Lower leg skin (tissue), 4 donors: ENCODE data around the gene HIGD1C. TPM values are rescaled to one million over a fixed set of nuclear protein-coding genes. Genes with fewer than 3 reads are reported as not detected.

Source experiments
- DNase-seq, 2 donors: peaks; one replicate each; pipeline ENCODE4 v3.0.0-alpha.2; 2019; ENCODE audit warnings: low spot score in 2 of 2
- H3K4me3 ChIP-seq: fragments of 200-600 bp; sonication (generic); 2 replicates; pipeline ENCODE4 v1.5.1; 2017; ENCODE audit warnings: mild to moderate bottlenecking, low read depth; ENCODE audit not compliant: poor library complexity, severe bottlenecking
- POLR2A ChIP-seq, 2 donors: fragments of 450-650 bp; IDR thresholded peaks; one replicate each; pipeline ENCODE4 v1.6.1; 2016 to 2017; ENCODE audit warnings: antibody characterized with exemption in 2 of 2, mild to moderate bottlenecking in 1 of 2, moderate library complexity in 1 of 2
- WGBS, 2 donors: methylation state at CpG; one replicate each; pipeline ENCODE4 v1.1.5; 2018; 5-methylcytosine and 5-hydroxymethylcytosine counted together
- intact Hi-C: fragments of 100-400 bp; cut with DNase I; formaldehyde crosslinking; loops from one replicate; pipeline ENCODE4 v1.15.0; 2023; ENCODE audit warnings: low total_unique reads
- total RNA-seq, 4 donors: library from RNA; depleted of rRNA; stranded (reverse); fragments of >200 nt; gene quantifications; one replicate each; pipeline ENCODE4 v1.1.0, GENCODE V29; 2016
- TF ChIP-seq, protein P1 (sequence below), 3 donors: fragments of 450-650 bp; IDR thresholded peaks; one replicate each; pipeline ENCODE4 v1.5.1; 2016; ENCODE audit warnings: antibody characterized with exemption in 3 of 3, mild to moderate bottlenecking in 3 of 3, moderate library complexity in 2 of 3

Gene HIGD1C
- total RNA-seq, 4 donors from 2014 or later = not detected

- H3K4me3 ChIP-seq = no peak overlapping the region
- WGBS, 2 donors = 42 to 47% methylated on average over 6 of the region's 6 CpGs
- intact Hi-C loops = no loop called here
- TF ChIP-seq POLR2A (IDR thresholded peaks at IDR 0.05) = no peak
- TF ChIP-seq, protein P1, sequence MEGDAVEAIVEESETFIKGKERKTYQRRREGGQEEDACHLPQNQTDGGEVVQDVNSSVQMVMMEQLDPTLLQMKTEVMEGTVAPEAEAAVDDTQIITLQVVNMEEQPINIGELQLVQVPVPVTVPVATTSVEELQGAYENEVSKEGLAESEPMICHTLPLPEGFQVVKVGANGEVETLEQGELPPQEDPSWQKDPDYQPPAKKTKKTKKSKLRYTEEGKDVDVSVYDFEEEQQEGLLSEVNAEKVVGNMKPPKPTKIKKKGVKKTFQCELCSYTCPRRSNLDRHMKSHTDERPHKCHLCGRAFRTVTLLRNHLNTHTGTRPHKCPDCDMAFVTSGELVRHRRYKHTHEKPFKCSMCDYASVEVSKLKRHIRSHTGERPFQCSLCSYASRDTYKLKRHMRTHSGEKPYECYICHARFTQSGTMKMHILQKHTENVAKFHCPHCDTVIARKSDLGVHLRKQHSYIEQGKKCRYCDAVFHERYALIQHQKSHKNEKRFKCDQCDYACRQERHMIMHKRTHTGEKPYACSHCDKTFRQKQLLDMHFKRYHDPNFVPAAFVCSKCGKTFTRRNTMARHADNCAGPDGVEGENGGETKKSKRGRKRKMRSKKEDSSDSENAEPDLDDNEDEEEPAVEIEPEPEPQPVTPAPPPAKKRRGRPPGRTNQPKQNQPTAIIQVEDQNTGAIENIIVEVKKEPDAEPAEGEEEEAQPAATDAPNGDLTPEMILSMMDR (IDR thresholded peaks at IDR 0.05) = no peak
- DNase-seq = no peak
These were observed 17.1 kb upstream of the HIGD1C start for GRCh38 chr12:50934981-50935807.

DNA sequence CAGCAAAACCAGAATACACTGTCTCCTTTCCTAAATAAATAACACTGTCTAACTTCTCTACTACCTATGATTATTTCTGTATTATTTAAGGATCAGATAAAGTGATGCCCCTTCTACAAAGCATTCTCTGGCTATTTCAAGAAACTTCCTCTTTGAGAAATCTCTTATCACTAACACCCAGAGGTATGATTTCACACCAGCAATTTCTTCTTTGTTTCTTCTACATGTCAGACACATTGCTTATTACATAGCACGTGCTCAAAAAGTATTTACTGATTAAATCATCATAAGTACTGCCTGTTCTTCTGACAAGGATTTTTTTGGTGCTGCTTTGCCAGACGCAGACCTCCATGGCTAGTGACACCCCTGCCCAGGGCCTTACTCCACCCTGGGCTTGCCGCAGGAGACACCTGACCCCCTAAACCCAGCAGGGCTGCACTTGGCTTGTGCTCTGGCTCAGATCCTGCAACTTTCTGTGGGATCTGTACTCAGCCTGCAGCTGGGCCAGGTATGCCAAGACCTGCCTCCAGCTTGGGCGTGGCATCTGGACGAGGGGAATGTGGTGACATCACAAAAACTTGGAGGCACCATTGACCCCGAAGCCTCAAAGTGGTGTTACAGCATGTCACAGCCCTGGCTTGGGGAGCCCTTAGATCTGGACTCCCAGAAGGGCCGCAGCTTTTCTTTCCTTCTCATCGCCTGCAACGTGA is 15.4 kb upstream of the HIGD1C start:
- intact Hi-C loops = no loop called here
- DNase-seq = no peak
- WGBS, 2 donors = 61 to 71% methylated on average over 9 of the region's 9 CpGs
- TF ChIP-seq, protein P1 (IDR thresholded peaks at IDR 0.05) = no peak
- TF ChIP-seq POLR2A (IDR thresholded peaks at IDR 0.05) = no peak
- H3K4me3 ChIP-seq = no peak overlapping the region

DNA sequence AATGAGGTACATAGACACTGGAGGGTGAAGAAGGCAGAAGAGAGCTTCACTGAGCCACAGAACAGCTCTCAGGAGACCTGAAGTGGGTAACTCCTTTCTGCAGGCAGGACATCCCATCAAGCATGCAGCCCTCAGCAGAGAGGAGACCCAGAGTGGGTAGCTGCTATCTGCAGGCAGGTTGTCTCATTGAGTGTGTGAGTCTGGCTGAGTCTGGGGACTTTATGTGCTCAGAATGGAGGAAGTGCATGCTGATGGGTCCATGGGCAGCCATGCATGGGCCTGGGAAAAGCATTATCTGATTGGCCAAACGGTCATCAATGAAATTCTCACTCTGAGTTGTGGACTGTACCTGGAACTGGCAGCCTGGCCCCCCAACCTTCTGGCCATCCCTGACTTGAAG is 14.7 kb upstream of the HIGD1C start:
- no peak overlapping the region for H3K4me3 ChIP-seq
- no peak for DNase-seq
- TF ChIP-seq POLR2A (IDR thresholded peaks at IDR 0.05) = no peak
- TF ChIP-seq, protein P1 (IDR thresholded peaks at IDR 0.05) = no peak
- WGBS, 2 donors = 100% methylated on average over 1 of the region's 1 CpG
- intact Hi-C loops = no loop called here

GRCh38 chr12:50947933-50948626 is 4.3 kb upstream of the HIGD1C start:
- TF ChIP-seq POLR2A (IDR thresholded peaks at IDR 0.05) = no peak
- TF ChIP-seq, protein P1 (IDR thresholded peaks at IDR 0.05) = no peak
- WGBS, 2 donors = 90 to 92% methylated on average over 3 of the region's 3 CpGs
- no peak overlapping the region for H3K4me3 ChIP-seq
- DNase-seq = no peak
- intact Hi-C loops = no loop called here

DNA sequence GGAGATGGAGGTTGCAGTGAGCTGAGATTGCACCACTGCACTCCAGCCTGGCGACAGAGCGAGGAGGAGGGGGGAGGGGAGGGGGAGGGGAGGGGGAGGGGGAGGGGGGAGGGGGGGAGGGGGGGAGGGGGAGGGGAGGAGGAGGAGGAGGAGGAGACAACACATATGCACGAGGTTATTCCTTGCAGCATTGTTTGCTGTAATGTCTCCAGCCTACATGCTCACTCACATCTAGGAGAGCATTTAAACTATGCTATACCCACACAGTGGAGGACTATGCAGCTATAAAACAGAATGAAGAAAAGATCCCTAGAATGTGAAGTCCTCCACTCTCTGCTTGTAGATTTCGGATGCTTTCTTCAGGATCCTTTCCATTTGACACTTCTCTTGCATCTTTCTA is 3.5 kb upstream of the HIGD1C start:
- intact Hi-C loops = no loop called here
- no peak for TF ChIP-seq POLR2A (IDR thresholded peaks at IDR 0.05)
- TF ChIP-seq, protein P1 (IDR thresholded peaks at IDR 0.05) = no peak
- WGBS, 2 donors = 52 to 56% methylated on average over 2 to 4 of the region's 4 CpGs
- no peak for DNase-seq
- H3K4me3 ChIP-seq = no peak overlapping the region
